H9 (cell line): Measurements from ENCODE around the gene APOL5. TPM values are rescaled to one million over a fixed set of nuclear protein-coding genes. Genes with fewer than 3 reads are reported as not detected.

ENCODE experiments used
- DNase-seq: peaks from one replicate; pipeline ENCODE4 v3.0.0-alpha.2; 2017
- H2AFZ ChIP-seq: one replicate; pipeline ENCODE4 v1.6.1; 2013; ENCODE audit warnings: mild to moderate bottlenecking, low read length, control low read depth, moderate library complexity
- H2AK5ac ChIP-seq: 2 replicates; pipeline ENCODE4 v1.6.1; 2013; ENCODE audit warnings: low read length, control low read depth, mixed read lengths; ENCODE audit not compliant: insufficient read length
- H2BK120ac ChIP-seq: one replicate; pipeline ENCODE4 v1.6.1; 2013; ENCODE audit warnings: low read depth, mild to moderate bottlenecking, low read length, control low read depth, inconsistent platforms; ENCODE audit not compliant: poor library complexity, severe bottlenecking
- H2BK12ac ChIP-seq: 2 replicates; pipeline ENCODE4 v1.6.1; 2013; ENCODE audit warnings: low read length, control low read depth, mixed read lengths, low read depth; ENCODE audit not compliant: insufficient read length
- H2BK15ac ChIP-seq: 2 replicates; pipeline ENCODE4 v1.6.1; 2013; ENCODE audit warnings: low read depth, low read length, control low read depth
- H2BK20ac ChIP-seq: one replicate; pipeline ENCODE4 v1.6.1; 2013; ENCODE audit warnings: low read depth, mild to moderate bottlenecking, low read length, control low read depth, inconsistent platforms; ENCODE audit not compliant: poor library complexity, severe bottlenecking
- H2BK5ac ChIP-seq: 2 replicates; pipeline ENCODE4 v1.6.1; 2013; ENCODE audit warnings: low read length, control low read depth, mixed read lengths; ENCODE audit not compliant: insufficient read length
- H3K14ac ChIP-seq: 2 replicates; pipeline ENCODE4 v1.6.1; 2013; ENCODE audit warnings: low read length, control low read depth; ENCODE audit not compliant: insufficient read depth
- H3K18ac ChIP-seq: 2 replicates; pipeline ENCODE4 v1.6.1; 2013; ENCODE audit warnings: low read depth, mild to moderate bottlenecking, mixed read lengths, low read length, control low read depth; ENCODE audit not compliant: insufficient read length
- H3K23ac ChIP-seq: 2 replicates; pipeline ENCODE4 v1.6.1; 2013; ENCODE audit warnings: low read length, control low read depth, mixed read lengths, low read depth; ENCODE audit not compliant: insufficient read length
- H3K23me2 ChIP-seq: 2 replicates; pipeline ENCODE4 v1.6.1; 2013; ENCODE audit warnings: low read depth, mild to moderate bottlenecking, mixed read lengths, low read length, control low read depth; ENCODE audit not compliant: insufficient read length, poor library complexity, severe bottlenecking
- H3K27ac ChIP-seq: 2 replicates; pipeline ENCODE4 v1.5.1; 2013; ENCODE audit warnings: low read length, control low read depth, mixed read lengths, low read depth; ENCODE audit not compliant: insufficient read length
- H3K27me3 ChIP-seq: 2 replicates; pipeline ENCODE4 v1.6.1; 2013; ENCODE audit warnings: low read length, control low read depth, inconsistent platforms; ENCODE audit not compliant: insufficient read depth
- H3K4ac ChIP-seq: 2 replicates; pipeline ENCODE4 v1.6.1; 2013; ENCODE audit warnings: low read depth, mild to moderate bottlenecking, control low read depth, inconsistent platforms, low read length, moderate library complexity
- H3K4me1 ChIP-seq: 2 replicates; pipeline ENCODE4 v1.6.1; 2013; ENCODE audit warnings: low read length, control low read depth, inconsistent platforms; ENCODE audit not compliant: insufficient read depth
- H3K4me2 ChIP-seq: 2 replicates; pipeline ENCODE4 v1.6.1; 2013; ENCODE audit warnings: low read length, control low read depth, mixed read lengths; ENCODE audit not compliant: insufficient read length, insufficient read depth
- H3K56ac ChIP-seq: 2 replicates; pipeline ENCODE4 v1.6.1; 2013; ENCODE audit warnings: low read depth, mild to moderate bottlenecking, mixed read lengths, low read length, control low read depth; ENCODE audit not compliant: insufficient read length
- H3K79me1 ChIP-seq: 2 replicates; pipeline ENCODE4 v1.6.1; 2013; ENCODE audit warnings: low read depth, mild to moderate bottlenecking, moderate library complexity, low read length, control low read depth, inconsistent platforms; ENCODE audit not compliant: insufficient read depth, poor library complexity, severe bottlenecking
- H3K79me2 ChIP-seq: 2 replicates; pipeline ENCODE4 v1.6.1; 2013; ENCODE audit warnings: low read length, control low read depth, inconsistent platforms; ENCODE audit not compliant: insufficient read depth
- H3K9ac ChIP-seq: 2 replicates; pipeline ENCODE4 v1.6.1; 2013; ENCODE audit warnings: low read length, control low read depth, mixed read lengths; ENCODE audit not compliant: insufficient read length; ENCODE audit errors: extremely low read depth
- H3K9me3 ChIP-seq: one replicate; pipeline ENCODE4 v1.6.1; 2013; ENCODE audit warnings: low read depth, low read length, inconsistent platforms; ENCODE audit not compliant: control insufficient read depth
- H3T11ph ChIP-seq: one replicate; pipeline ENCODE4 v1.6.1; 2013; ENCODE audit warnings: mild to moderate bottlenecking, low read length, control low read depth, inconsistent platforms
- H4K20me1 ChIP-seq: one replicate; pipeline ENCODE4 v1.6.1; 2013; ENCODE audit not compliant: control insufficient read depth, insufficient read length, insufficient read depth
- H4K5ac ChIP-seq: 2 replicates; pipeline ENCODE4 v1.6.1; 2013; ENCODE audit warnings: low read depth, mild to moderate bottlenecking, mixed read lengths, low read length, control low read depth; ENCODE audit not compliant: insufficient read length
- H4K8ac ChIP-seq: replicated peaks from 2 replicates; pipeline ENCODE4 v1.6.1; 2013; ENCODE audit warnings: low read length, control low read depth, mixed read lengths, low read depth; ENCODE audit not compliant: insufficient read length
- H4K91ac ChIP-seq: 2 replicates; pipeline ENCODE4 v1.6.1; 2013; ENCODE audit warnings: low read depth, mild to moderate bottlenecking, moderate library complexity, mixed read lengths, low read length, control low read depth; ENCODE audit not compliant: insufficient read length
- H3K27ac Mint-ChIP-seq, 3 experiments: 2 replicates in 2 of 3; 3 replicates in 1 of 3; pipeline ENCODE4 v1.8.0; 2020 to 2021; ENCODE audit warnings: mixed read lengths in 3 of 3, mild to moderate bottlenecking in 1 of 3, moderate library complexity in 1 of 3
- H3K27me3 Mint-ChIP-seq: 2 replicates; pipeline ENCODE4 v1.8.0; 2021; ENCODE audit warnings: low read depth, mild to moderate bottlenecking, moderate library complexity, mixed read lengths
- H3K36me3 Mint-ChIP-seq, 3 experiments: 2 replicates in 2 of 3; 3 replicates in 1 of 3; pipeline ENCODE4 v1.8.0; 2020 to 2021; ENCODE audit warnings: low read depth in 3 of 3, mixed read lengths in 3 of 3; ENCODE audit not compliant: insufficient read depth in 1 of 3
- H3K4me1 Mint-ChIP-seq, 2 experiments: 2 replicates each; pipeline ENCODE4 v1.8.0; 2020; ENCODE audit warnings: mixed read lengths in 2 of 2
- H3K4me3 Mint-ChIP-seq, 2 experiments: 2 replicates in 1 of 2; 3 replicates in 1 of 2; pipeline ENCODE4 v1.8.0; 2020 to 2021; ENCODE audit warnings: mild to moderate bottlenecking in 2 of 2, mixed read lengths in 2 of 2, moderate library complexity in 1 of 2
- H3K9me3 Mint-ChIP-seq, 2 experiments: 2 replicates in 1 of 2; 3 replicates in 1 of 2; pipeline ENCODE4 v1.8.0; 2020; ENCODE audit warnings: mild to moderate bottlenecking in 2 of 2, mixed read lengths in 2 of 2, moderate library complexity in 1 of 2
- CTCF ChIP-seq: fragments of 200-600 bp; sonication (generic); conservative IDR thresholded peaks from 3 replicates; pipeline ENCODE4 v1.8.0; 2021; ENCODE audit warnings: antibody characterized with exemption, mild to moderate bottlenecking
- WGBS: extraction: QIAGEN DNeasy Blood & Tissue Kit; methylation state at CpG from one replicate; pipeline ENCODE4 v1.1.7; 2013; ENCODE audit warnings: missing lambda C conversion rate, low lambda C conversion rate, mixed read lengths; ENCODE audit not compliant: insufficient read length; ENCODE audit errors: extremely low coverage; 5-methylcytosine and 5-hydroxymethylcytosine counted together
- total RNA-seq: library from RNA; stranded (reverse); gene quantifications from 2 replicates; pipeline ENCODE4 v1.2.1, GENCODE V29; 2021

Gene APOL5
- total RNA-seq, 1 experiment from 2014 or later = not detected

DNA sequence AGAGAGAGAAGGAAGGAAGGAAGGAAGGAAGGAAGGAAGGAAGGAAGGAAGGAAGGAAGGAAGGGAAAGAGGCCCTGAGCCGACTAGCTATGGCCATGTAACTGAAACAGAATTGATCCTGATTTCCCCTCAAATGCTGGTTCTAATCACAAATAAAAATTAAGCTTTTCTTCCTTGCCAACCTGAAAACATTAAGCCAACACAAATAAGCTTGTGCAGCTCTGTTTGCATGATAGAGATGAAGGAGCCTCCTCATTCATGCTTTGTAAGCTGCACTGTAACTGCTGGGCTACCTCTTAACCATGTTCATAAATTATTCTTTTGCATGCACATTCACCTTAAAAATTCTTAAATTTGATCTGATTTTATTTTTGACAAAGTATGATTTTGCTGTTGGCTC lies 27.7 kb upstream of the APOL5 start:
- no peaks in the 10 kb centered on the region for H3K36me3 Mint-ChIP-seq

More for the DNA sequence above, 27.7 kb upstream of the APOL5 start:
- Mint-ChIP-seq H3K4me1 (no peaks in the 10 kb centered on the region), H3K27ac (no peak overlapping the region), H3K4me3 (no peak overlapping the region), H3K27me3 (peaks cover 11% of the 10 kb centered on the region), H3K9me3 (no peaks in the 10 kb centered on the region; a peak in 1 of 5 replicates)
- no peak overlapping the region for H3K9ac ChIP-seq
- H3K27ac ChIP-seq = no peak overlapping the region
- H3K27me3 ChIP-seq = no peaks in the 10 kb centered on the region
- H4K91ac ChIP-seq = no peak overlapping the region
- H3K14ac ChIP-seq = no peak overlapping the region
- no peak overlapping the region for H2AFZ ChIP-seq
- no peak overlapping the region for H3K56ac ChIP-seq
- no peaks in the 10 kb centered on the region for H3K79me2 ChIP-seq
- H2BK15ac ChIP-seq = no peak overlapping the region
- no peaks in the 10 kb centered on the region for H3K9me3 ChIP-seq
- H2BK12ac ChIP-seq = no peak overlapping the region
- H2BK120ac ChIP-seq = no peak overlapping the region
- no peak overlapping the region for H3K4me2 ChIP-seq
- no peaks in the 10 kb centered on the region for H3K79me1 ChIP-seq
- no peaks in the 10 kb centered on the region for H4K20me1 ChIP-seq
- H3K18ac ChIP-seq = no peak overlapping the region
- no peaks in the 10 kb centered on the region for H3K23me2 ChIP-seq
- H4K5ac ChIP-seq = no peak overlapping the region
- H3T11ph ChIP-seq = no peak overlapping the region
- no peaks in the 10 kb centered on the region for H3K4me1 ChIP-seq
- no peak overlapping the region for H2BK20ac ChIP-seq
- no peak overlapping the region for H3K23ac ChIP-seq
- no peak for TF ChIP-seq CTCF
- no peak overlapping the region for H4K8ac ChIP-seq
- H2BK5ac ChIP-seq = no peak overlapping the region
- H2AK5ac ChIP-seq = no peak overlapping the region
- no peak for DNase-seq
- no peak overlapping the region for H3K4ac ChIP-seq
- no CpG with 5 or more reads among the region's 1 CpG for WGBS
